Mesendoderm (in vitro differentiated cells): ENCODE measurements around the gene TOP3A.
A peak's percentile ranks its signal among the peaks of the same experiment; 100 is the strongest.

Experiments
- DNase-seq: peaks from one replicate; pipeline ENCODE4 v3.0.0; 2013
- H2AK5ac ChIP-seq: 2 replicates; pipeline ENCODE4 v1.6.1; 2013; ENCODE audit warnings: low read length, inconsistent platforms
- H2BK120ac ChIP-seq: 2 replicates; pipeline ENCODE4 v1.6.1; 2013; ENCODE audit warnings: low read depth, mild to moderate bottlenecking, low read length, moderate library complexity, mixed read lengths
- H2BK15ac ChIP-seq: replicated peaks from 2 replicates; pipeline ENCODE4 v1.6.1; 2013; ENCODE audit warnings: low read depth, mild to moderate bottlenecking, moderate library complexity
- H2BK5ac ChIP-seq: 2 replicates; pipeline ENCODE4 v1.6.1; 2013; ENCODE audit warnings: low read length, inconsistent platforms
- H3K18ac ChIP-seq: 2 replicates; pipeline ENCODE4 v1.6.1; 2013; ENCODE audit warnings: mild to moderate bottlenecking, low read length, mixed read lengths
- H3K23ac ChIP-seq: one replicate; pipeline ENCODE4 v1.6.1; 2013; ENCODE audit warnings: low read length
- H3K27ac ChIP-seq: 2 replicates; pipeline ENCODE4 v1.5.1; 2013; ENCODE audit warnings: low read depth, mild to moderate bottlenecking, inconsistent platforms, low read length, moderate library complexity
- H3K27me3 ChIP-seq: 2 replicates; pipeline ENCODE4 v1.6.1; 2013; ENCODE audit warnings: low read length, control low read depth, mild to moderate bottlenecking, inconsistent platforms; ENCODE audit not compliant: insufficient read depth, poor library complexity
- H3K36me3 ChIP-seq: 2 replicates; pipeline ENCODE4 v1.6.1; 2013; ENCODE audit warnings: low read length, inconsistent platforms; ENCODE audit not compliant: control insufficient read depth, insufficient read depth
- H3K4ac ChIP-seq: one replicate; pipeline ENCODE4 v1.6.1; 2013; ENCODE audit warnings: low read depth, mild to moderate bottlenecking, low read length, moderate library complexity
- H3K4me1 ChIP-seq: 2 replicates; pipeline ENCODE4 v1.6.1; 2013; ENCODE audit warnings: low read depth, low read length, inconsistent platforms; ENCODE audit not compliant: control insufficient read depth
- H3K4me2 ChIP-seq: 2 replicates; pipeline ENCODE4 v1.6.1; 2013; ENCODE audit warnings: low read length
- H3K4me3 ChIP-seq: 2 replicates; pipeline ENCODE4 v1.5.1; 2013; ENCODE audit warnings: mild to moderate bottlenecking, low read length
- H3K56ac ChIP-seq: one replicate; pipeline ENCODE4 v1.6.1; 2013; ENCODE audit warnings: low read length
- H3K79me1 ChIP-seq: 2 replicates; pipeline ENCODE4 v1.6.1; 2013; ENCODE audit warnings: low read length, inconsistent platforms
- H3K79me2 ChIP-seq: 2 replicates; pipeline ENCODE4 v1.6.1; 2013; ENCODE audit warnings: mild to moderate bottlenecking, low read length; ENCODE audit not compliant: control insufficient read depth, insufficient read depth
- H3K9ac ChIP-seq: 2 replicates; pipeline ENCODE4 v1.6.1; 2013; ENCODE audit warnings: low read length, inconsistent platforms
- H4K5ac ChIP-seq: one replicate; pipeline ENCODE4 v1.6.1; 2013; ENCODE audit warnings: low read length
- H4K8ac ChIP-seq: one replicate; pipeline ENCODE4 v1.6.1; 2013; ENCODE audit warnings: low read depth, mild to moderate bottlenecking, control low read depth, low read length, moderate library complexity
- WGBS: extraction: QIAGEN DNeasy Blood & Tissue Kit; methylation state at CpG from one replicate; pipeline ENCODE4 v1.1.7; 2013; ENCODE audit warnings: low lambda C conversion rate, missing lambda C conversion rate; ENCODE audit not compliant: insufficient coverage; ENCODE audit errors: extremely low coverage; 5-methylcytosine and 5-hydroxymethylcytosine counted together

Gene TOP3A

GRCh38 chr17:18227635-18228034 lies 87.2 kb downstream of the TOP3A start:
- Histone ChIP-seq H3K4me3 (no peak overlapping the region), H3K23ac (no peak overlapping the region), H3K36me3 (no peaks in the 10 kb centered on the region), H2AK5ac (no peak overlapping the region), H4K8ac (no peak overlapping the region), H2BK15ac (no peak overlapping the region), H3K18ac (no peak overlapping the region), H2BK120ac (no peak overlapping the region), H3K56ac (peak overlapping the region; percentile 27), H3K9ac (no peak overlapping the region), H3K27ac (no peak overlapping the region), H3K27me3 (no peaks in the 10 kb centered on the region), H4K5ac (no peak overlapping the region), H3K4me2 (no peak overlapping the region), H3K79me2 (peaks cover 42% of the 10 kb centered on the region), H2BK5ac (no peak overlapping the region), H3K4me1 (peaks cover 3% of the 10 kb centered on the region), H3K79me1 (peaks cover 32% of the 10 kb centered on the region), H3K4ac (no peak overlapping the region)
- WGBS = no CpG with 5 or more reads among the region's 5 CpGs
- DNase-seq = no peak

GRCh38 chr17:18226284-18226945 lies 88.4 kb downstream of the TOP3A start:
- peaks cover 28% of the 10 kb centered on the region for H3K79me1 ChIP-seq
- no peaks in the 10 kb centered on the region for H3K36me3 ChIP-seq
- H3K4me3 ChIP-seq = peak overlapping the region; percentile 86
- peaks cover 3% of the 10 kb centered on the region for H3K4me1 ChIP-seq
- H3K9ac ChIP-seq = peak overlapping the region; percentile 93
- H3K27ac ChIP-seq = no peak overlapping the region
- H2BK120ac ChIP-seq = no peak overlapping the region
- peak overlapping the region; percentile 95 for H3K56ac ChIP-seq
- H2BK5ac ChIP-seq = peak overlapping the region; percentile 35
- H2BK15ac ChIP-seq = no peak overlapping the region
- WGBS = no CpG with 5 or more reads among the region's 16 CpGs
- DNase-seq = no peak
- no peak overlapping the region for H3K4ac ChIP-seq
- no peak overlapping the region for H3K23ac ChIP-seq
- H3K27me3 ChIP-seq = no peaks in the 10 kb centered on the region
- H3K4me2 ChIP-seq = peak overlapping the region; percentile 99
- H3K79me2 ChIP-seq = peaks cover 42% of the 10 kb centered on the region
- H2AK5ac ChIP-seq = no peak overlapping the region
- peak overlapping the region; percentile 55 for H3K18ac ChIP-seq
- no peak overlapping the region for H4K8ac ChIP-seq
- H4K5ac ChIP-seq = no peak overlapping the region

GRCh38 chr17:18225642-18226283 lies 89.0 kb downstream of the TOP3A start:
- peak overlapping the region; percentile 58 for H3K4ac ChIP-seq
- H3K4me1 ChIP-seq = peaks cover 3% of the 10 kb centered on the region

GRCh38 chr17:18225121-18225641 lies 89.6 kb downstream of the TOP3A start, which contains the start of gene LLGL1:
Gene LLGL1 (plus strand): TSS chr17:18225635. CDS start chr17:18225683, 48 bp downstream.
- Histone ChIP-seq H4K8ac (no peak within 1 kb of the TSS), H3K4me1 (peaks cover 3% of the 10 kb centered on the region), H3K79me1 (peaks cover 28% of the 10 kb centered on the region), H4K5ac (peak within 1 kb of the TSS; percentile 43), H3K4me2 (peak within 1 kb of the TSS; percentile 99), H3K79me2 (peaks cover 41% of the 10 kb centered on the region), H2BK15ac (no peak within 1 kb of the TSS), H2BK5ac (peak within 1 kb of the TSS; percentile 35), H3K23ac (no peak within 1 kb of the TSS), H3K56ac (peak within 1 kb of the TSS; percentile 95), H3K18ac (peak within 1 kb of the TSS; percentile 77), H3K4me3 (peak within 1 kb of the TSS; percentile 86), H3K4ac (peak within 1 kb of the TSS; percentile 58), H3K27ac (peak within 1 kb of the TSS; percentile 90), H2AK5ac (no peak within 1 kb of the TSS), H3K36me3 (no peaks in the 10 kb centered on the region), H3K27me3 (no peaks in the 10 kb centered on the region), H3K9ac (peak within 1 kb of the TSS; percentile 93), H2BK120ac (no peak within 1 kb of the TSS)
- DNase-seq = peak; percentile 98
- WGBS = no CpG with 5 or more reads among the region's 60 CpGs

More at GRCh38 chr17:18225642-18226283, 89.0 kb downstream of the TOP3A start:
- WGBS = no CpG with 5 or more reads among the region's 57 CpGs
- peak overlapping the region; percentile 93 for H3K9ac ChIP-seq
- H3K79me1 ChIP-seq = peaks cover 28% of the 10 kb centered on the region
- H3K23ac ChIP-seq = no peak overlapping the region
- no peak for DNase-seq
- no peak overlapping the region for H2BK15ac ChIP-seq
- H2BK5ac ChIP-seq = peak overlapping the region; percentile 35
- no peaks in the 10 kb centered on the region for H3K27me3 ChIP-seq
- no peak overlapping the region for H2AK5ac ChIP-seq
- H3K4me3 ChIP-seq = peak overlapping the region; percentile 86
- no peak overlapping the region for H2BK120ac ChIP-seq
- no peak overlapping the region for H3K27ac ChIP-seq
- H3K36me3 ChIP-seq = no peaks in the 10 kb centered on the region
- no peak overlapping the region for H4K5ac ChIP-seq
- no peak overlapping the region for H4K8ac ChIP-seq
- H3K56ac ChIP-seq = peak overlapping the region; percentile 95
- peaks cover 42% of the 10 kb centered on the region for H3K79me2 ChIP-seq
- H3K18ac ChIP-seq = peak overlapping the region; percentile 55
- peak overlapping the region; percentile 99 for H3K4me2 ChIP-seq

- peak overlapping the region; percentile 9 for H3K4me3 ChIP-seq
- H3K4me2 ChIP-seq = peak overlapping the region; percentile 58
- H3K79me1 ChIP-seq = peaks cover 27% of the 10 kb centered on the region
- no CpG with 5 or more reads among the region's 23 CpGs for WGBS
- H4K5ac ChIP-seq = peak overlapping the region; percentile 73
- peaks cover 35% of the 10 kb centered on the region for H3K79me2 ChIP-seq
- H2BK120ac ChIP-seq = no peak overlapping the region
- no peak overlapping the region for H2BK15ac ChIP-seq
- no peaks in the 10 kb centered on the region for H3K27me3 ChIP-seq
- peak overlapping the region; percentile 85 for H3K56ac ChIP-seq
- peak overlapping the region; percentile 90 for H3K27ac ChIP-seq
- H3K36me3 ChIP-seq = no peaks in the 10 kb centered on the region
- peak overlapping the region; percentile 77 for H3K18ac ChIP-seq
- H3K23ac ChIP-seq = peak overlapping the region; percentile 7
- H2AK5ac ChIP-seq = peak overlapping the region; percentile 31
- peak overlapping the region; percentile 81 for H3K9ac ChIP-seq
- H3K4me1 ChIP-seq = peaks cover 3% of the 10 kb centered on the region
- DNase-seq = peak; percentile 98
- H2BK5ac ChIP-seq = peak overlapping the region; percentile 29
- H4K8ac ChIP-seq = no peak overlapping the region
- H3K4ac ChIP-seq = peak overlapping the region; percentile 56
Measured at GRCh38 chr17:18224387-18225120, 90.2 kb downstream of the TOP3A start.
